Iris pigment epithelial cell (primary cell): ENCODE data around the gene STRADA.

Source experiments
- DNase-seq: peaks from one replicate; pipeline ENCODE4 v3.0.0-alpha.2; 2011; ENCODE audit warnings: low read depth

Gene STRADA

GRCh38 chr17:63741408-63742173 lies at the start of gene STRADA:
Gene STRADA (minus strand): TSS chr17:63741799. CDS start chr17:63728369, 13,430 bp downstream.
- DNase-seq, result peak; percentile 98

GRCh38 chr17:63790057-63790456 lies 48.5 kb upstream of the STRADA start:
- no peak for DNase-seq

GRCh38 chr17:63786971-63787711 lies 45.5 kb upstream of the STRADA start:
- DNase-seq, result no peak

GRCh38 chr17:63786117-63786516 lies 44.5 kb upstream of the STRADA start:
- DNase-seq, result no peak

GRCh38 chr17:63785556-63785955 lies 44.0 kb upstream of the STRADA start:
- peak; percentile 78 for DNase-seq

- no peak for DNase-seq
Observed at GRCh38 chr17:63783522-63783921, 41.9 kb upstream of the STRADA start.

- no peak for DNase-seq
Observed at GRCh38 chr17:63780928-63781327, 39.3 kb upstream of the STRADA start.

- DNase-seq, result peak; percentile 62
Observed at GRCh38 chr17:63780507-63780906, 38.9 kb upstream of the STRADA start.

GRCh38 chr17:63775420-63775819 lies 33.8 kb upstream of the STRADA start:
- peak; percentile 17 for DNase-seq

GRCh38 chr17:63774969-63775265 lies 33.3 kb upstream of the STRADA start:
- DNase-seq, result peak; percentile 28

- peak; percentile 69 for DNase-seq
Observed at GRCh38 chr17:63774141-63774968, 32.8 kb upstream of the STRADA start, which contains the start of gene DDX42. Gene DDX42 (plus strand): TSS chr17:63774170. CDS start chr17:63787050, 12,880 bp downstream.

GRCh38 chr17:63773272-63774140 lies 31.9 kb upstream of the STRADA start, which contains the start of gene CCDC47:
Gene CCDC47 (minus strand): TSS chr17:63773597. CDS start chr17:63766175, 7,422 bp downstream.
- DNase-seq, result peak; percentile 99

GRCh38 chr17:63772801-63773271 lies 31.2 kb upstream of the STRADA start:
- peak; percentile 56 for DNase-seq

- DNase-seq, result no peak
Observed at GRCh38 chr17:63768433-63768832, 26.8 kb upstream of the STRADA start.

- no peak for DNase-seq
Observed at GRCh38 chr17:63766754-63767153, 25.2 kb upstream of the STRADA start.

GRCh38 chr17:63764716-63765115 lies 23.1 kb upstream of the STRADA start:
- DNase-seq, result no peak

GRCh38 chr17:63762161-63763078 lies 20.8 kb upstream of the STRADA start:
- peak; percentile 12 for DNase-seq

GRCh38 chr17:63760771-63761539 lies 19.4 kb upstream of the STRADA start:
- peak; percentile 47 for DNase-seq

GRCh38 chr17:63758428-63758827 lies 16.8 kb upstream of the STRADA start:
- DNase-seq, result no peak
